Endothelial cell of hepatic sinusoid (primary cell): ENCODE data around the gene SPOCD1.

ENCODE experiments used
- in situ Hi-C: cut with HindIII; loops from 2 replicates; pipeline ENCODE4 v1.10.0; 2017; ENCODE audit warnings: low sequenced_read_pairs

The SPOCD1 gene

DNA sequence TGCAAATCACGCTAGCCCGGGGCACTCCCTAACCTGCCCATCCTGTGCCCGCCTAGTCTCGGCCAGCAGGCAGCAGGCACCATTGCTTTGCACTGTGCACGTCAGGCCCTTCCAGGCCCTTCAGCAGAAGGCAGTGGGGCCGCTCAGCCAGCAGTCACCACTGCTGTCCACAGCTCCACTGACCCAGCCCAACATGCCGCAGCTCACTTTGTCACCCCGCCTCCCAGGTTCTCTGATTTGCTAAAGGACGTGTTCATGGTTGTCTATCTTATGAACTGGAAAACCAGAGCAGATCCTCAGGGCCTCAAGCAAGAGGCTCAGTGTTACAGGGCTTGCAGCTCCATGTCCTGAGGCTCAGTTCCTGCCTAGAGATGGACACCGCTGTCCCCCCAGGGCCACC, 14.2 kb upstream of the SPOCD1 start:
- in situ Hi-C loops: no loop called here

GRCh38 chr1:31828926-31829690, 13.3 kb upstream of the SPOCD1 start:
- in situ Hi-C loops: no loop called here

DNA sequence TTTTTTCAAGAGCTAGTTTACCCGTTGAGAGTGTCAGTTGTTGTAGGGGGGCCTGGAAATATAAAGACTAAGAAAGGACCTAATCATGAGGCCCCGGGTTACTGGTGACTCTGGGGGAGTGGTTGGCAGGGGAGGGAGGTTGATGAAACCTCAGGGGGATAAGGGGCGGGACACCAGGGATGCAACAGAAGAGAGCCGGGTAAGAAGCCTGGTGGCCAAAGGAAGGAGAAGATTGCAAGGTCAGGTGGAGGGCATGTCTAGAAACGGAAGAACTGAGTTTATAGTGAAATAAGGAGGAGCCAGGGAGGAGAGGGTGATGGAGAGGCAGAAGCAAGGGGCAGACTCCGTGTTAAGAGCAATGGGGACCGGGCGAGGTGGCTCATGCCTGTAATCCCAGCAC, 12.5 kb upstream of the SPOCD1 start:
- in situ Hi-C loops: no loop called here

- in situ Hi-C loops: loop anchor here (25.0 kb wide), 1 partner anchor 164 kb away; no protein-coding TSS in a partner anchor
Observed at GRCh38 chr1:31823780-31824179, 8.0 kb upstream of the SPOCD1 start.

DNA sequence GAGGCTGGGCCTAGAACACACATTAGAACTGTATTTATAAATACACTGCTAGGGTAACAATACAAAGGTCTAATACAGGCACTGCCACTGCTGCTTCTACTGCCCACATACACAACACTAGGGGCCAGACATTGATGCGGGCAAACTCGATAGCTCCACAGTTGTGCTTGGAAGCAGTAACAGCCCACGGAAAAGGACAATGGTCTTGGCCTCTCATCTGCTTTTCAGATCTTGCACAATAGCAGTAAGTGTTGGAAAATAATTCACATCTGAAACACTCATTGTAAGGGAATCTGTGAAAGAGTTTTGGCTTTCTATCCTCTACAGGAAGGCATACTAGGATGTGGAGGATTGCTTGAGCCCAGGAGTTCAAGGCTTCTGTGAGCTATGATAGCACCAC, 6.9 kb upstream of the SPOCD1 start:
- in situ Hi-C loops: loop anchor here (25.0 kb wide), 1 partner anchor 165 kb away; no protein-coding TSS in a partner anchor

GRCh38 chr1:31820196-31820595, 4.4 kb upstream of the SPOCD1 start:
- in situ Hi-C loops: loop anchor here (25.0 kb wide), 1 partner anchor 167 kb away; no protein-coding TSS in a partner anchor

DNA sequence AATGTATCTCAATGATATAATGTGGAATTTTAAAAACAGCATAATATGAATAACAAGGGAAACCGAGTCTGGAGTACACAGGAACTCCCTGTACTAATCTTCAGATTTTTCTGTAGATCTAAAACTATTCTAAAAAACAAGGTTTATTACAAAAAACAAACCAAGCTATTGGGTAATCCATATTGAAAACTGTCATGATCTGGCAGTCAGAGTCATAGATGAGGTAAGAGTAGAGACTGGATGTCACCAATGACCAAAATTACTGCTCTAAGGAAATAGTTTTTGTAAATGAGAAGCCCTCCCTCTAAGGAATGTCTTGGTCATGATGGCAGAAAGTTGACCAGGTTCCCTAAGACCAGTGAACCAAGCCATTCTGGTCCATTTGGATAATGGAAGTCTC, 2.4 kb upstream of the SPOCD1 start:
- in situ Hi-C loops: loop anchor here (25.0 kb wide), 1 partner anchor 169 kb away; no protein-coding TSS in a partner anchor

DNA sequence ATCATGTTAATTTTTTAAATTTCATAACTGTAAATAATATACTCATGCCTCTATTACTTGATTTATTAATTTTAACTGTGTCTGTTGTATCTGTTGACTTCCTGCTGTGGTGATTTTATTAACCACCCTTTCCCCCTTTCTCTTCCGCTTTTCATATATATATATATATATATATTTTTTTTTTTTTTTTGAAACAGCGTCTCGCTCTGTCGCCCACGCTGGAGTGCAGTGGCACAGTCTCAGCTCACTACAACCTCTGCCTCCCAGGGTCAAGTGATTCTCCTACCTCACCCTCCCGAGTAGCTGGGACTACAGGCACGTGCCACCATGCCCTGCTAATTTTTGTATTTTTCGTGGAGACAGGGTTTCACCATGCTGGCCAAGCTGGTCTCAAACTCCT, 1.1 kb upstream of the SPOCD1 start:
- in situ Hi-C loops: loop anchor here (25.0 kb wide), 1 partner anchor 170 kb away; no protein-coding TSS in a partner anchor

- in situ Hi-C loops: loop anchor here (25.0 kb wide), 1 partner anchor 171 kb away; no protein-coding TSS in a partner anchor
Observed at GRCh38 chr1:31816501-31816900, 679 bp upstream of the SPOCD1 start.

DNA sequence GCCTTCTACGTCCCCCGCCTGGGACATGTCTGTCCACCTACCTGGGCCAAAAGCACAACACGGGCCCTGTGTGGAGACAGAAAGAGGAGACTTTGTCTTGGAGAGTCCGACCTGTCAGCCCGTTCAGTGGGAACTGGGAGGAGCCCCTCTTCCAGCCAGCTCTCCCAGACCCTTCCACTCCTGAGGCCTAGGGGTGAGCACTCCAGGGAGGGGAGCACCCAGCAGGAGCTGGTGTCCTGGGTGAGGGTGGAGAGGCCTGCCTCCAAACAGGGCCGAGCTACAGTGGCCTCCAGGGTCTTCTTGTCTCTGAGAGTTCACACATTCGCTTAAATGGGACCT, 546 bp downstream of the SPOCD1 start:
- in situ Hi-C loops: loop anchor here (25.0 kb wide), 1 partner anchor 172 kb away; no protein-coding TSS in a partner anchor

DNA sequence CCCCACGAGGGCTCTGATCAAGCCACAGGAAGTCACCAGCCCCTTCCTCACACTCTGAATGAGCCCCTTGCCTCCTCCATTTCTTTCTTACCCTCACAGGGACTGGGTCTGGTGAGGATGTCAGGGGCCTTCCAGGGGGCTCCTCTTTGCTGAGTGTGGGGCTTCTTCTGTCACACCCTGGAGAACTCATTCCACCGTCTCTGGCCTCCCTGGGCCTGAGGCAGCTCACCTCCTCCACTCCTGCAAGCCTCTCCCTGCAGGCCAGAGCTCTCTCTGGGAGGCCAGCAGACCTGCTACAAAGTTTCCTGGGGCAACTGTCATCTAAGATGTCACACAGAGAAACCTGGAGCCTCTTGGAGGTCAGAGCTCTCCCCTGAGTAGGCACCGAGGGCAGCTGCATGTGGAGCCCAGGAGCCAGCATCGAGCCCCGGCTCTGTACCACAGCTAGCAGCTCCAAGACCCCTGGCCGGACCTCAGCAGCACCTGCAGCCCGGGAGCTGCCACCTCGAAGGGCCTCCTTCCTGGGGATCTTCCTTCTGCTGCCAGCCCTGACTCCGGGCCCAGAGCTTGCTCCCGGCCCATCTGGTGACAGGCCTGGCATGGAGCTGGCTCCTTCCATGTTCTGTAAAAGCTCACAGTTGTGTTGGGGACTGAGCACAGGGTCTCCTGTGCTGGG, 1.1 kb downstream of the SPOCD1 start:
- in situ Hi-C loops: loop anchor here (25.0 kb wide), 1 partner anchor 173 kb away; no protein-coding TSS in a partner anchor

GRCh38 chr1:31814041-31814511, 1.7 kb downstream of the SPOCD1 start:
- in situ Hi-C loops: loop anchor here (25.0 kb wide), 1 partner anchor 173 kb away; no protein-coding TSS in a partner anchor

GRCh38 chr1:31812158-31812829, 3.5 kb downstream of the SPOCD1 start:
- in situ Hi-C loops: loop anchor here (25.0 kb wide), 1 partner anchor 175 kb away; no protein-coding TSS in a partner anchor

DNA sequence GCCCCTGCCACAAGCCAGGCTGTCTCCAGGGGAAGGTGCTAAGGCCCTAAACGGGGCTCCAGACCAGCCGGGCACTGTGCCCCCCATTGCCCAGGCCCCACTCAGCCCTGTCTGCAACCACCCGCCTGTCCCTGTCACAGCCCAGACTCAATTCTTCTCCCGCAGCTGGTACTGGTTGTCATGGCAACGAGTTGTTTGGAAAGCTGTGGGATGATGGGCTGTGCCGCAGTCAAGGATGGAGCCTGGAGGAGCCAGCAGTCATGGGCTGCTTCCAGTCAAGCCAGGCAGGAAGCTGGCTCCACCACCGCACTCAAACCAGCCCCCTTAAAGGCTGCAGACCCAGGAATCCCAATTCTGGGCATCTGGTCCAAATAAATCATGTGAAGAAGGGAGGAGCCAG, 4.2 kb downstream of the SPOCD1 start:
- in situ Hi-C loops: loop anchor here (25.0 kb wide), 1 partner anchor 176 kb away; no protein-coding TSS in a partner anchor

GRCh38 chr1:31809698-31810097, 6.1 kb downstream of the SPOCD1 start:
- in situ Hi-C loops: loop anchor here (25.0 kb wide), 1 partner anchor 178 kb away; no protein-coding TSS in a partner anchor

DNA sequence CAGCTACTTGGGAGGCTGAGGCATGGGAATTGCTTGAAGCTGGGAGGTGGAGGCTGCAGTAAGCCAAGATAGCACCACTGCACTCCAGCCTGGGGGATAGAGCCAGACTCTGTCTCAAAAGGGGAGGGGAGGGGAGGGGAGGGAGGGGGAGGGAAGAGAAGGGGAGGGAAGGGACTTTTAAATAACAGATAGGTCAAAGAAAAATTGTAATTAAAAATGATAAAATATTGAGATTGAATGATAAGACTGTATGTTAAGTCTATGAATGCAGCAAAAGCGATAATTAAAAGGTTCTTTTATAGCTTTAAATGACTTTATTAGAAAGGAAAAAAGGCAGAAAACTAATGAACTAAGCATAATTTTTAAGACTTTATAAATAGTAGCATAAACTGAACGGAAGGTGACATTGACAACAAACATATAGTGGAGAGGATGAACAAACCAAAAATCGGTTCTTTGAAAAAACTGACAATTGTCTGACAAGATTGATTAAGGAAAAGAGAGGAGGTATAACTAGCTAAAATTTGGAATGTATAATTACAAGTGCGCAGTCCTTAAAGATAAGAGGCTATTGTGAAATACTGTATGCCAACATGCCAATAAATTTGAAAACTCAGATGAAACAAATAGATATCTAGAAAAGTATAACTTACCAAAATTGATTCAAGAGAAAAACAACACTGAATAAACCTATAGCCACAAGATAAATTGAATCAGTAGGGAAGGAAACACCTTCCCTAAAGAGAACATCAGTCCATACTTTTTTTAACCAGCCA, 8.4 kb downstream of the SPOCD1 start:
- in situ Hi-C loops: loop anchor here (25.0 kb wide), 1 partner anchor 180 kb away; no protein-coding TSS in a partner anchor

- in situ Hi-C loops: loop anchor here (25.0 kb wide), 1 partner anchor 182 kb away; no protein-coding TSS in a partner anchor
Observed at GRCh38 chr1:31805318-31805717, 10.5 kb downstream of the SPOCD1 start.

- in situ Hi-C loops: loop anchor here (25.0 kb wide), 1 partner anchor 183 kb away; no protein-coding TSS in a partner anchor
Observed at GRCh38 chr1:31804098-31804497, 11.7 kb downstream of the SPOCD1 start.

DNA sequence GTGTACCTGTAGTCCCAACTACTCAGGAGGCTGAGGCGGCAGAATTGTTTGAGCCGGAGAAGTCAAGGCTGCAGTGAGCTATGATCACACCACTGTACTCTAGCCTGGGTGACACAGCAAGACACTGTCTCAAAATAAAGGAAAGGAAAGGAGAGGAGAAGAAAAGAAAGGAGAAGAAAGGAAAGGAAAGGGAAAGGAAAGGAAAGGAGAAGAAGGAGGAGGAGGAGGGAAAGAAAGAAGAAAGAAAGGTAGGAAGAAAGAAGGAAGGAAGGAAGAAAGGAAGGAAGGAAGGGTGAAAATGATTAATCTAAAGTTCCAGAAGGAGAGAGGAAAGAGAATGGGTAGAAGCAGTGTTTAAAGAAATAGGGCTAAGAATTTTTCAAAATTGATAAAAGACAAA, 12.2 kb downstream of the SPOCD1 start:
- in situ Hi-C loops: loop anchor here (25.0 kb wide), 1 partner anchor 184 kb away; no protein-coding TSS in a partner anchor
